Muscle of leg (tissue), 11 donors: ENCODE data around the gene NUDT14. TPM values are rescaled to one million over a fixed set of nuclear protein-coding genes. Genes with fewer than 3 reads are reported as not detected.
A peak's percentile ranks its signal among the peaks of the same experiment; 100 is the strongest.

Experiments
- DNase-seq: peaks from one replicate; pipeline ENCODE4 v3.0.0; 2013
- H3K27ac ChIP-seq: one replicate; pipeline ENCODE4 v1.5.1; 2013; ENCODE audit warnings: mild to moderate bottlenecking, low read length, control low read depth
- H3K27me3 ChIP-seq: one replicate; pipeline ENCODE4 v1.6.1; 2013; ENCODE audit warnings: low read length; ENCODE audit not compliant: control insufficient read depth, insufficient read depth
- H3K36me3 ChIP-seq: one replicate; pipeline ENCODE4 v1.6.1; 2013; ENCODE audit warnings: low read length; ENCODE audit not compliant: control insufficient read depth, insufficient read depth
- H3K4me1 ChIP-seq: one replicate; pipeline ENCODE4 v1.6.1; 2013; ENCODE audit warnings: low read length; ENCODE audit not compliant: control insufficient read depth, insufficient read depth
- H3K4me3 ChIP-seq: one replicate; pipeline ENCODE4 v1.5.1; 2013; ENCODE audit warnings: low read length, control low read depth
- H3K9me3 ChIP-seq: replicated peaks from 2 replicates; pipeline ENCODE4 v1.6.1; 2013; ENCODE audit warnings: low read depth, low read length; ENCODE audit not compliant: control insufficient read depth
- WGBS: methylation state at CpG from one replicate; pipeline ENCODE4 v1.1.5; 2013; ENCODE audit warnings: missing lambda C conversion rate; ENCODE audit not compliant: insufficient coverage; 5-methylcytosine and 5-hydroxymethylcytosine counted together
- polyA plus RNA-seq, 8 donors: library from polyadenylated mRNA; unstranded; fragments of 120-200 nt; gene quantifications; one replicate each; pipeline versions ENCODE4 v1.2.1 to v1.2.3, GENCODE V29; 2013; ENCODE audit warnings: inconsistent platforms in 1 of 8, low replicate concordance in 1 of 8; ENCODE audit not compliant: insufficient read length in 8 of 8, insufficient read depth in 1 of 8
- total RNA-seq: library from RNA; stranded (reverse); fragments of 120-200 nt; gene quantifications from one replicate; pipeline ENCODE4 v1.2.4, GENCODE V29; 2013

Gene NUDT14
- total and polyA plus RNA-seq, 9 donors, result 10.5 to 22.8 (median 16.1) TPM

DNA sequence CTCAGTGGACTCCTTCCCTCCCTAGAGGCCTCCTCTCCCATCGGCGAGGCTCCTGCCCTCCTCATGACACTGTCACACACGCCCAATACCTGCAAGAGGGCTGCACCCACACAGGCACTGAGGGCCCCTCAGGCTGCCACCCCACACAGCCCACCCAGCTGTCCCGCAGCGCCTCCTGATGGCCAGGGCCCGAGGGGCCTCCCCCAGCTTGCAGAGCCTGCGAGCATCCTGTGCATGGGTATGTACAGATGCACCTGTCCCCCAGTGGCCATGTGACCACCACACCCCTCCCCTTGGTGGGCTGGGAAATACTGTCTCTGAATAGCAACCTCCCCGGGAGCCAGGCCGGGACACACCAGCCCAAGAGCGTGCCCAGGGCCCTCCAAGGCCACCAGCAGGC is 19.0 kb upstream of the NUDT14 start:
- no peaks in the 10 kb centered on the region for H3K36me3 ChIP-seq
- H3K4me1 ChIP-seq, result peaks cover 90% of the 10 kb centered on the region
- H3K27ac ChIP-seq, result no peak overlapping the region
- no peak for DNase-seq
- H3K27me3 ChIP-seq, result peaks cover 76% of the 10 kb centered on the region
- no peak overlapping the region for H3K4me3 ChIP-seq
- no peaks in the 10 kb centered on the region for H3K9me3 ChIP-seq
- WGBS, result 77% methylated on average over 6 of the region's 10 CpGs

GRCh38 chr14:105199093-105199492 is 18.0 kb upstream of the NUDT14 start:
- no peaks in the 10 kb centered on the region for H3K36me3 ChIP-seq
- DNase-seq, result no peak
- H3K4me3 ChIP-seq, result no peak overlapping the region
- H3K27ac ChIP-seq, result peak overlapping the region; percentile 47
- peaks cover 90% of the 10 kb centered on the region for H3K4me1 ChIP-seq
- H3K9me3 ChIP-seq, result no peaks in the 10 kb centered on the region
- WGBS, result 32% methylated on average over 18 of the region's 18 CpGs
- peaks cover 86% of the 10 kb centered on the region for H3K27me3 ChIP-seq

DNA sequence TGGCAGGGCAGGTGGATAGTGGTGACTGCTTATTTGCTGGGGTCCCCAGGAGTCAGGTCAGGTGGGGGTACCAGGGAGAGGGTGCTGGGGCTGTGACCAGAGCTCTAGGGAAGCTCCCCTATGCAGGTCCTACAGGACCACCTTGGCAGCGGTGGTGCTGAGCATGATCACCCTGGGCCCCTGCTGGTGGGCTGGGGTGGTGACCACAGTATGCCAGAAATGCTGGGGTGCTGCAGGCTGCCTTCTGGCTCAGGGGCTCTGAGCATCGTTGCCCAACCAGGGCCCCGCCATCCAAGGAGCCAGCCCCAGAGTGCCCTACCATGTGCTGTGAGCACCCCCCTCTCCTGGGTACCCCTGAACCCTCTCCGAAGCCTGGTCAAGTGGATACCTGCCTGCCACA is 17.5 kb upstream of the NUDT14 start:
- Histone ChIP-seq H3K36me3 (no peaks in the 10 kb centered on the region), H3K27ac (peak overlapping the region; percentile 47), H3K27me3 (peaks cover 91% of the 10 kb centered on the region), H3K4me3 (no peak overlapping the region), H3K4me1 (peaks cover 95% of the 10 kb centered on the region), H3K9me3 (no peaks in the 10 kb centered on the region)
- WGBS, result 84% methylated on average over 4 of the region's 4 CpGs
- no peak for DNase-seq

DNA sequence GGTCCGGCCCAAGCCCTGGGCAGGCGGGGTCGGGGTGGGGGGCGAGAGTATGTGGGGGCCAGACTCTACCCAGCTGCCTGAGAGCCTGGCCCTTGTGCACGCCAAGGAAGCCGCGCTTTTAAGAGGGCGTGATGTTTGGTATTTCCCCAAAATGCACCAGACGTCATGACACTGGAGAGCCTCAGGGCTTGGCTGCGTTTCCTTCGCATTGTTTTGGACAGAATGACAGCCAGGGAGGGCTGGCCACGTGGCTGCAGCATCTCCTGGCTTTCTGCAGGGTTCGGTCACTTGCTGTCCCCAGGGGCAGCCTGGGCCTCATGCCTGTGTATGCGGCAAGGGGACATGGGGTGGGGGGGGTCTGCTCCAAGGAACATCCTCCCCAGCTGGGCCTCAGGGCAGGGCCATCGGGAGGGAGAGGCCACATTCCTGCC is 16.1 kb upstream of the NUDT14 start:
- no peak overlapping the region for H3K4me3 ChIP-seq
- H3K27me3 ChIP-seq, result peaks cover 85% of the 10 kb centered on the region

GRCh38 chr14:105196265-105196960 is 15.3 kb upstream of the NUDT14 start:
- Histone ChIP-seq H3K27me3 (peaks cover 80% of the 10 kb centered on the region), H3K36me3 (no peaks in the 10 kb centered on the region), H3K9me3 (no peaks in the 10 kb centered on the region), H3K4me3 (no peak overlapping the region), H3K27ac (peak overlapping the region; percentile 60), H3K4me1 (peaks cover 85% of the 10 kb centered on the region)
- 1% methylated on average over 58 of the region's 58 CpGs for WGBS
- DNase-seq, result peak; percentile 62

More for the DNA sequence above, 16.1 kb upstream of the NUDT14 start:
- 4% methylated on average over 11 of the region's 15 CpGs for WGBS
- Histone ChIP-seq H3K27ac (peak overlapping the region; percentile 51), H3K36me3 (no peaks in the 10 kb centered on the region), H3K9me3 (no peaks in the 10 kb centered on the region), H3K4me1 (peaks cover 93% of the 10 kb centered on the region)
- DNase-seq, result peak; percentile 94

DNA sequence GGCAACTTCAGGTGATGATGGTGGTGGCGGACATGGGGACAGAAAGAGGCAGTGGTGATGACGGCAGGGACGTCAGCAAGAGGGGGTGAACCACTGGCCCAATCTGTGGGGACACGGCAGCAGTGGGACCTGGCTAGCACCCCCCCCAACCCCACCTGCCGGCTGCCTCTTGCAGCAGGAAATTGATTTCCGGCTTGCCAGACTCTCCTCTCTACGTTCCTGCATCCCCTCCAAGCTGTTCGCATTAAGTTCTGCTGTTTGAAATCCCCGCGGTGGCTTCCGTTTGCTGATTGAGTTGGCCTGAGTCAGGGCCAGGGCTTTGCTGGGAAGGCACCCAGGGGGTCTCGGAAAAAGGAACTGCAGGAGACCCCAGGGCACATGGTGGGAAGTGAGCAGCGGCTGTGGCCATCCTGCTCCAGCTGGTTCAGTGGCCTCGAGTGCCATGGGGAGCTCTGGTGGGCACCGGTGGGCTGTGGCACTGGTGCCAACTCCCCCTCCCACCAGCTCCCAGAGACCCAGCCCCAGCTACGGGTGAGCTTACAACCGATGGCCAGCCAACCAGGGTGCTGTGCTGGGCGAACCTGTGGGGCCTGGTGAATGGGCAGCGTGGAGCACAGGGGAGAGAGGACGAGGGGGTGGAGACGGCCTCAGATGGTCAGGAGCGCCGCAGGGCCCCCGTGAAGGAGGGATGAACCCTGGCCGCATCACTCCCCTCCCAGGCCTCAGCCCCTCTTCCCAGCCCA is 14.6 kb upstream of the NUDT14 start:
- DNase-seq, result peak; percentile 64
- WGBS, result 13% methylated on average over 14 of the region's 25 CpGs
- H3K9me3 ChIP-seq, result no peaks in the 10 kb centered on the region
- H3K4me1 ChIP-seq, result peaks cover 78% of the 10 kb centered on the region
- peaks cover 73% of the 10 kb centered on the region for H3K27me3 ChIP-seq
- peak overlapping the region; percentile 60 for H3K27ac ChIP-seq
- H3K36me3 ChIP-seq, result no peaks in the 10 kb centered on the region
- H3K4me3 ChIP-seq, result no peak overlapping the region

GRCh38 chr14:105195051-105195450 is 13.9 kb upstream of the NUDT14 start:
- no peaks in the 10 kb centered on the region for H3K36me3 ChIP-seq
- H3K4me1 ChIP-seq, result peaks cover 72% of the 10 kb centered on the region
- H3K27ac ChIP-seq, result peak overlapping the region; percentile 60
- no peaks in the 10 kb centered on the region for H3K9me3 ChIP-seq
- WGBS, result 53% methylated on average over 3 of the region's 10 CpGs
- no peak for DNase-seq
- no peak overlapping the region for H3K4me3 ChIP-seq
- peaks cover 68% of the 10 kb centered on the region for H3K27me3 ChIP-seq

- Histone ChIP-seq H3K27ac (peak overlapping the region; percentile 78), H3K4me3 (no peak overlapping the region), H3K4me1 (peaks cover 64% of the 10 kb centered on the region), H3K9me3 (no peaks in the 10 kb centered on the region), H3K36me3 (no peaks in the 10 kb centered on the region), H3K27me3 (peaks cover 64% of the 10 kb centered on the region)
- no peak for DNase-seq
- WGBS, result 50% methylated on average over 17 of the region's 17 CpGs
These were observed 13.0 kb upstream of the NUDT14 start for GRCh38 chr14:105193916-105194782.

- no peak overlapping the region for H3K4me3 ChIP-seq
- peaks cover 53% of the 10 kb centered on the region for H3K4me1 ChIP-seq
- H3K9me3 ChIP-seq, result peaks cover 3% of the 10 kb centered on the region
- peak overlapping the region; percentile 78 for H3K27ac ChIP-seq
- no peaks in the 10 kb centered on the region for H3K36me3 ChIP-seq
- peaks cover 57% of the 10 kb centered on the region for H3K27me3 ChIP-seq
- WGBS, result 44% methylated on average over 18 of the region's 29 CpGs
- DNase-seq, result no peak
These were observed 12.0 kb upstream of the NUDT14 start for GRCh38 chr14:105192866-105193731.
